CD4-positive, alpha-beta T cell treated with Interleukin-17A for 4 hours (primary cell): ENCODE measurements around the gene OPCML.

Experiments used
- DNase-seq: peaks from one replicate; pipeline ENCODE4 v3.0.0-alpha.2; 2020; ENCODE audit warnings: mixed read lengths

The OPCML gene

DNA sequence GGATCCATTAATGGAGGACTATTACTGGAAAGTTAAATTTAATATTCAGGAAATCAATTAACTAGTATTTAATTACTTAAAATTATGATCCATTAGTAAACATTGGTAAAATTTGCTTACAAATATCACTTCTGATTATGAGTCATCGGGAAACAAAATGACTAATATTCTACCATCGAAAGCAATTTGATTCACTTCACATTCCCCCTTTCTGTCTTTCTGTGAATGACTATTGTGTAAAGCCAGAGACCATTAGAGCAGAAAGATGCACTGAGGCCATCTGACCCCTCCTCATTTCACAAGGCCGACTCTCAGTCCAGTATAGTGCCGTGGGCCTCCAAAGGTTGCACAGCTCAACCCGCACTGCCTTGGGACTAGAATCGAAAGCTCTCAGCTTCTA, 619.0 kb downstream of the OPCML start:
- no peak for DNase-seq

DNA sequence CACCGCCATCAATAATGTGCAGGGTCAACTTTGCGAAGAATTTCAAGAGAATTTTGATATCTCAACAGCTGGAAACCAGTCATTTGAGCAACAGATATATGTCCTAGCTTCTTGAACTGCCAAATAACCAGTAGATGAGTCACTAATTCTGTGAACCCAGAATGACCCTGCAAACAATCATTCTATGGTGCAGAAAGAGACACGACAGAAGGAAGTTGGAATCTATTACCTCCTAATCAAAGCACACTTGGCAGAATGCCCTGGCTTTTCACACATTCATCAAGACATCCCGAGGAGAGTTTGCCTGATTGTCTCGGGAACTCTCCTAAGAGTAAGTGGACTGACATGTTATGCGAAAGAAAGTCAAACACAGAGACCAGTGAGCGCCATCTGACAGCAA, 621.1 kb downstream of the OPCML start:
- DNase-seq = no peak

DNA sequence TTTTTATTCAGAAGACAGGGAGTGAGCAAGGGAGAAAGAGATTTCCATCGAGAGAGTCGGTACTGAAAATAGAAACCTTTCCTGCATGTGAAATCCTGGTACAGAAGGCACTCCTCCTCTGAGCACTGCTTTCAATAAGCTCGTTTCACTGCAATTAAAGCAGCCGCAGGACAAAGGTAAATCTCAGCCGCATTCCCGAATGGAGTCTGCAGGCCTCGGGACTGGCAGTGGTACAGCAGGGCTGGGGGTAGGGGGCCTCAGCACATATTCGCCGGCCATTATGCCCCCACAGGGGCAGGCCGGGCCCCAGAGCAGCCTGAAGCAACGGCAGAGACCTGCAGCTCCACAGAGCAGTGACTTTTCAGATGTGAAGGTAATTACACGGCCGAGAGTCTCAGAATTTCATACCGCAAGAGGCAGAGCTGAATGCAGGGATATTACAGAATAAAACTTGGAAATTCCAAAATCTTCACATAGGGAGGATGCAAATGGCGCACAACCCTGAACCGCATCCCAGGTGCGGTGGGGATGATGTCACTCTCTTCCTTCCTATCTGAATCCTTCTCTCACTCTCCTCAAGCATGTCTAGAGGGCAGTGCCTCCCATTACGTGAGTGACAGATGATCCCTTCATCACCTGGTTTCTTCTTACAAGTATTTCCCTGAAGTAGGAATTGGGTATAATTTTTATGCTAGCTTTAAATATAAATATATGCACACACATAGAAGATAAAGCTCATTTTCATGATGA, 622.1 kb downstream of the OPCML start:
- DNase-seq = no peak

DNA sequence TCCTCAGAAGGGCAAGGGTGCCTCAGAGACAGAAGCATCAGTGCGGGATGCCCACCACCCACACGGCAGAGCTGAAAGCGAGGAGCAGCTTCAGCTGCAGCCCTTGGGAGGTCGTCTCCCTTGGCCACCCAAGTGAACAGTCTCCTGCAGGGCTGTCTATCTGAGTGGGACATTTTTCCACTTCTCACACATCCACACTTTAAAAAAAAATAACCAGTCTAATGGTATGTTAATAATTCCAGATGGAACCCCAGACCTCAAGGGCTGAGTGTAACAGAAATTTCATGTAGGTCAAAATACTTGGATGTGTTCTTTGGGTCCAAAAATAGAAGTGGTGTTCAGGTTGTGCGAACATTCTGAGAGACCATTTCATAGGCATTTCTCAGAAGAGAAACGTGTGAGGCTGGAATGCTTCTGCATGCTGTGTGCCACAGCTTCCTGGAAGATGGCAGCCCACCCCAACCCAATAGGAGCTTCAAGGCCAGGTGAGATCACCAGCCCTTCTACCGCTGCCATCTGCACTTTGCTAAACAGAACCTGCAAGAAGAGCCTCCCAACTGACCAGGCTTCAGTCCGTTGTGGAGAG, 623.2 kb downstream of the OPCML start:
- no peak for DNase-seq

DNA sequence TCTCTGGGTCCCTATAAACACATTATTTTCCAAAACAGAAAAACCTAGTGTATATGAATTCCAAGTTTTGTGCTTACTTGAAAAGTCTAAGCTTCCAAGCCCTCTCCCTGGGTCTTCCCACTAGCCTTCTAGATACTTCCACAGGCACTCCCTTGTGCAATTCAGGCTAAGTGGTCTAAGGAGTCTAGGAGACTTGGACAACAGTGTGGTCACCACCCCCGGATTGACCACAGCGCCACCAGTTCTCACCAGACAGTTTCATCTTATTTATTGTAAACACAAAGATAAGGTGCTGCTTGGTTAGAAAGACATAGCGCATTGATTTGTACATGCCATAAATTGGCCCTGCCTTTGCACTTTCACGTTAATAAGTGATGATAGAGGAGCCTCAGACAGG, 623.9 kb downstream of the OPCML start:
- DNase-seq = no peak

DNA sequence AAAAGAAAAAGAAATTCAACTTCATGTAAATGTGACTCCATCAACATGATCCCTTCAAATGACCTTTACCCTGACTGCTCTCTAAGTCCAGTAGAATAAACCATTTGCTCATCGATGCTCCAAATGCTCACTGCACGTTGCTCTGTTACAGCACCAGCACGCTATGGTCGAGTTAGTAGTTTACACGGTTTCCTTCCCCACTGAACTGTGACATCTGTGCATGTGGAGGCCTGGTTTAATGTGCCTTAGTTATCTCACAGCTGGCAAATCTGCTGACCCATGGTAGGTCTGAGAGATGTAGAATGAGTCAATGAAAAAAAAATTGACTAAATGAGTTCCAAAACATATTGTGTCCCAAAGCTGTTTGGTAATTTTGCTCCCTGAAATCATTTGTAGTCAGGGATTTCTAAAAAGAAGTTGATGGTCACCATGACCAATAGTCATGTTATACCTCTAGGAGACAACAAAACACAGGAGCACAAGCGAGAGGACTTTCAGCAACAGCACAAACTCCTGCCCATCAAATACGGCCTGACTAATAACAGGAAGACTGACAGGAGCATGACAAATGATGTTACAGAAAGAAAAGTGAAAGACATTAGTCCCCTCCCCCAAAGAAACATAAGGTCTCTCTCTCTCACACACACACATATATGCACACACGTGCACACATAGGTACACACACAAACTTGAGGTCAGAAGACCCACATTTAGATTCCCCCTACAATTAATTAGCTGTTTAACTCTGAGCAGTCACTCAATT, 624.5 kb downstream of the OPCML start:
- no peak for DNase-seq

DNA sequence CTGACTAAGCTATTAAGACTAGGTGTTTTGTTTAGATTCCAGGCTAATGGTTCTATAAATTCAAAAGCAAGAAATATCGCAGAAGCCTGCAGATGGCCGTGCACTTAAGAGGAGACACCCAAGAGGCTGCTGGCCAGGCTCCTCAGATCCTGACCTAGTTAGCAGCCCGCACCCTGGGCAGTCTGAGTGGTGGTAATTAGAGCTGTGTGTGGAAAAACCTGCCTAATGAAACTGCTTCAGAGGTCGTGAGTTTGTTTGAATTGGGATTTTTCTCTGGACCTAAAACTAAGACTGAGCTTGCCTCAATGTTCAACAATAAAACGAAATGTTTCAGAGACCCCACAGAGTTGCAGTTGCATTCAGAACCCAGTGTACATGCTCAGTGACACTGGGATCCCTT, 627.7 kb downstream of the OPCML start:
- no peak for DNase-seq

DNA sequence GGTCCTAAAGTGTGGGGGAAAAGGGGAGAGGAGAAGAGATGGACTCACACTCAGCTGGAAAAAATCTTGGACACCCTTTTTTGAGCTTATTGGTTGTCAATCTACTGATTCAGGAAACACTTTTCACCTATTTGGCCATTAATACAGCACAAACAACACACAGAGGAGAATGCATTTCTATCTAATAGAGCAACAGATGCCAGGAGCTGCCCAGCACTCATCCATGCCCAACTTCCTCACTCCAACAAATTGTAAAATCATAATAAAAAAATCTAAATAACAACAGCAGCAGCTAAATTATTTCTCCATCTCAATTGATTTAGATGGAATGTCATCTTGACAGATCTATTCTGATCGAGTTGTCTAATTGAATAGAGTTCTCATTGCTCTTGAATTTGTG, 628.2 kb downstream of the OPCML start:
- no peak for DNase-seq

DNA sequence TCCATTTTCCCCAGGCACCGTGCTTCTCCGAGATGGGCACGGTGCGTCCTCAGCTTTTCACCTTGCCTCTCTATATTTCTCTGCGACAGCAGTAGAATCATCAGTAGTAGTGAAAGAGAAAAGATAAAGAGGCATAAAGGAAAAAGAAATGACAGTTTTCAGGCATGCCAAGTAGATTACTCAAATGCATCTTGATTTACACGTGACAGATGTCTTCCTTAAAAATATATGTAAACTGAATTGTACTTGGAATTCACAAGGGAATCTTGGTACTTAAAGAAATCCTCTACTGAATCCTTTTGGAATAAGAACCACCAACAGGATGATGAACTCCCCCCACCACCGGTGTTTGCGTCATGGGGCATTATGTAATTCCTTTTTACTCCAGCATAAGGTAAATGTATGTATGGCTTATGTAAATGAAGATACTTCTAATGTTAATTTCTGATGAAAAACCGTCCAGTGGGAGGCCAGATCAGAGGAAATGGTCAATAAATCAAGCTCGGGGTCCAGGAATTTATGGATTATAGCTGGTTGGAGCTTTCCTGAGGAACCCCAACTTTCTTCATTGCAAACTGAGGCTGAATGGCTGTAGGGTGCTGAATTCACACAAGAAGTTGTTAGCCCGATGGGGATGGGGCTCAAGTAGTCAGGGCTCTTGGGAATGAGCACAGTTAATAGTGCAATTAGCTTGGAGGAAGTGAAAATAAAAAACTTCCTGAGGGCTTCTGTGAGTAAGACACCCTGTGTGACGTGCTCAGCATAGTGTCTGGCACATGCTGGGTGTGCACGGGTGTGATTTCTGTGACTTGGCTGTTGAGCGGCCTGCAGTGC, 630.4 kb downstream of the OPCML start:
- DNase-seq = no peak

DNA sequence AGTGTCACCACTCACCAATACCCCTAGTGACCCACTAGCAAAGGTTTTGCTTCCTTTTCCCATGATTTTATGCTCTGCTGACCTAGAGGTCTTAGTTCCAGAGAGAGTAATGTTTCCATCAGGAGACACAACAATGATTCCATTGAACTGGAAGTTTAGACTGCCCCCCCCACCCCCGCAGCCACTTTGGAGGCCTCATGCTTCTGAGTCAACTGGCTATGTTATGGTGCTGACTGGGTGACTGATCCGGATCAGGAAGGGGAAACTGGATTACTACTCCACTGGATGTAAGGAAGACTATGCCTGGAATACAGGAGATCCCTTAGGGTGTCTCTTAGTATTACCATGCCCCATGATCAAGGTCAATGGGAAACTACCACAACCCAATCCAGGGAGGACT, 633.6 kb downstream of the OPCML start:
- DNase-seq = no peak

DNA sequence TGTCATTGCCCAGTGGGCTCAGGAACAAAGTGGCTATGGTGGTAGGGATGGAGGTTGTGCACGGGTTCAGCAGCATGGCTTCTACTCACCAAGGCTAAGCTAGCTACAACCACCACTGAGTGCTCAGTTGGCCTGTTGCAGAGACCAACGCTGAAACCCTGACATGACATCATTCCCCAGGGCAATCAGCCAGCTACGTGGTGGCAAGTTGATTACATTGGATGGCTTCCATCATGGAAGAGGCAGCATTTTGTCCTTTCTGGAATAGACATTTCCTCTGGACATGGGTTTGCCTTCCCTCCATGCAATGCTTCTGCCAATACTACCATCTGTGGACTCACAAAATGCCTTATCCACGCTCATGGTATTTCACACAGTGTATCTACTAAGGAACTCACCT, 634.3 kb downstream of the OPCML start:
- DNase-seq = no peak

DNA sequence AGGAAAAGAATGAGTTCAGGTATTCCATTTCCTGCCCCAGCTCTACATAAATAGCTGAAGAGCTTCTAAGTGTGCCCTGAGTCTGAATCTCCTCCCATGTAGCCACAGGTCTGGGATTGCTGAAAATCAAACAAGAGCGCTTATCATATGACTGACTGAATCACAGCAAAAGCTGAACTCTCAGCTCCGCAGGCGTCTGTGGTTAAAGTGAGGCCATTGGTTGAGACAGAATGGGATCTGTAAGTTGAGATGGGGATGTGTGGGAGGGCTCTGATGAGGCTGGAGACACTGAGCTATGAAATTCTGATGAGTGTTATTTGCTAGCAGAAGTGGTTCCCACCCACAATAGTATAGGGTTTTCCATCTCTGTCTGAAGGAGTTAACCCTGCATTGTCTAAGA, 637.0 kb downstream of the OPCML start:
- no peak for DNase-seq

DNA sequence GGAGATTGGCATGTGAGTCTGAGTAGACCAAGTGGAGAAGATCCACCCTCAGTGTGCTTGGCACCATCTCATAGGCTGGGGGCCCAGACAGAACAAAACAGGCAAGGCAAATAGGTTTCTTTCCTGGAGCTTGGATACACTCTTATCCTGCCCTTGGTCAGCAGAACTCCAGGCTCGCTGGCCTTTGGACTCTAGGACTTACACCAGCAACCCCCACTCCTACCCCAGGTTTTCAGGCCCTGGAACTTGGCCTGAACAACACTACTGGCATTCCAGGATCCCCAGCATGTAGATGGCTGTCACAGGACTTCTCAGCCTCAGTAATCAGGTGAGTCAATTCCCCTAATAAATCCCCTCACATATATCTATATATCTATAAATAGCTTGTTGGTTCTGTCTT, 637.7 kb downstream of the OPCML start:
- DNase-seq = no peak

DNA sequence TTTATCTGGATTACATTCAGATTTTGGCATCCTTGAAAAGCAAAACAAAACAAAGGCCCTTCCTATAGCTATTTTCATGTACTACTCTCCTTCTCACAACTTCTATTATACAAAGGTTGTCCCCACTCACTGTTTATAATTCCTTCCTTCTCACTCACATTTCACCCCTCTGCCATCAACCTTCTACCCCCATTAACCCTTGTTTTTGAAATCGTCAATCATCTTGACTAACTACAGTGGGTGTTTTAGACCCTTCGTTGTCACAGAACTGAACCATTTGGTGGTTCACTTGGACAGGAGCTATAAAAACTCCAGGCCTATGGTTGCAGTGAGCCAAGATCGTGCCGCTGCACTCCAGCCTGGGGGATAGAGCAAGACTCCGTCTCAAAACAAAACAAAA, 639.4 kb downstream of the OPCML start:
- DNase-seq = no peak

DNA sequence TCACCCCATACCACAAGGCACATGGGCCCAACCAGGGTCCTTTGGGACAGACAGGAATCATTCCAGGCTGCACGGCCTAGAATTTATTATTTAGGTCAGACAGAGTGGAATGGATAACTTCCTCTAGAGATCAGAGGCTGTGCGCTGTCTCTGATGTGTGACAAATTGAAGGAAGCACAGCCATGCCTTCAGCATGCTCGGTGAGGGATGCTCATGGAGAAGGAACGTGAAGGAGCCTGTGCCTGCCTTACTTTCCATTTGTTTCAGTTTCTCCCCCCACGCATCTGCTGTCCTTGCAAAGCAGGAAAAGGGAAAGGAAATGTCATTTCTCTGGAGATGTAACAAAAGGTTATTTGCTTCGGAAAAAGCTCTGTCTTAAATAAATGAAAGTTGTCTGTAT, 644.1 kb downstream of the OPCML start:
- DNase-seq = no peak

DNA sequence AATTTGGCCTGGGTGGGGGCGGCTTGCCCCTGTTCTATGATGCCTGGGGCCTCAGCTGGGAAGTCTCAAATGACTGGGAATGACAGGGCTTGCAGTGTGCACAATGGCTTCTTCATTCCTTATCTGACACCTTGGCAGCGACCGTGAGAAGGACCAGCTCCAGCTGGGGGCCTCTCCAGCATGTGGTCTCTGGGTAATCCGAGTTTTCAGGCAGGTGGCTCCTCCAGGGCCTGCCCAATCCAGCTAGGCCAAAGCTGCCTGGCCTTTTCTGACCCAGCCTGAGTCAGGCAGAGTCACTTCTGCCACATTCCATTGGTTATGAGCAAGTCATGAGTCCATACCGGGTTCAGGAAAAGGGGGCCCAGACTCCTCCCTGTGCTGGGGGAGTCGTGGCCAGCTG, 646.0 kb downstream of the OPCML start:
- DNase-seq = no peak

DNA sequence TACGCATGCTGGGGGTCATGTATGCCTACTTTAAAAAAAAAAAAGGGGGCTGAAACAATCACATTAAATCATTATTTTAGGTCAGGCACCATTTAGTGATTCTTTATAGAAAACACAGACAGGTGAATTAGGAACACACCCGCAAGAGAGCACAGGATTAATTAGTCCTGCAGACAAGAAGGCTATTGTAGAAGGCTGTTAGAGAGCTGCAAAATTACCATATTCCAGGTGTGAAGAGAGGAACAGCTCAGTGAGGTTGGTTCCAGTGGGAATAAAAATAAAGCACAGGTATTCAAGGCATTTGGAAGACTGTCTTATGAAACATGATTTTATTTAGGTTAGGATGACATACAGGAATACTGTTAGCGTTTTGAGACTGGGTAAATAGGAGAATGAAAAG, 649.1 kb downstream of the OPCML start:
- no peak for DNase-seq

DNA sequence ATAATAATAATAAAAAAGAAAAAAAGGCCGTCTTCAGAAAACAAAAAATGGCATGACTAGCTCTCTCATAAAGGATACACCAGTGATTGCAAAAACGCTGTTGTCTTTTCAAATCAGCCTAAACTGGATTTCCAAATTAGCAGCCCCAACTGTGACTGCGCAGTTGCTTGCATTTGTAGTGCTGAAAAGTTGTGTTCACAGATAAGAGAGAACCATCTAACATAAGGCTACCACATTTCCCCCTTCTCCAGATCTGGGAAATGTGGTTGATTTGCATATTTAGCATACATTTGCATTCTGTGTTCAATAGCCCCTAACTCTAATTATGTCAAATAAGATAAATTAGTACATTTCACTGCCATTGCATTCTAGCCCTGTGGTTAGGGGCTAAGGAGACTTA, 650.7 kb downstream of the OPCML start:
- no peak for DNase-seq

DNA sequence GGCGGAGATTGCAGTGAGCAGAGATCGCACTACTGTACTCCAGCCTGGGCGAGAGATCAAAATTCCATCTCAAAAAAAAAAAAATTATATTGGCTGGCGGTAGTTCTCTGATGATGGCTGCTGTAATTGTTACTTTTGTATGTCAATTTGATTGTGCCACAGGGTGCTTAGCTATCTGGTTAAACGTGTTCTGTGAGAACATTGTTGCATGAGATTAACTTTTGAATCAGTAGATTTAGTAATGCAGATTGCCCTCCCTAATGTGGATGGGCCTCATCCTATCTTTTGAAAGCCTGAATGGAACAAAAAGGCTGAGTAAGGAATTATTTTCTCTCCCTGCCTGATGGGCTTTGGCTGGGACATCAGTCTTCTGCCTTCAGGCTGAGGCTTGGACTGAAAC, 654.2 kb downstream of the OPCML start:
- DNase-seq = no peak

DNA sequence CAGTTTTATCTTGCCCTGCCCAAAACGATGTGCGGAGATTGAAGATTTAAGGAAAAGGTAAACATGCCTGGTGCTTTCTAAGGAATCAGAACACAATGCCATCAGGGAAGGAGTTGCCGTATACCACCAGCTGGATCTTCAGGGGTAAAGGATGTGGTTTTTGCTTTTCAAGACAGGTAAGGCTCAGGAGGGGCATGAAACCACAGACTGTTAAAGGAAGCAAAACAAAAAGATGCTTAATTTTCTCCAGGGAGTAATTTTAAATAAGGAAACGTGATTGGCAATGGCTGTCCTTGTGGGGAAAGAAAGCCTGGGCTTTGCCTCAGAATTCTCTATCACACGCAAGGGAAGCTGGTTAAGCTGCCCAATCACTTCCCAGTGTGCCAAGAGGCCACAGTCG, 655.6 kb downstream of the OPCML start:
- DNase-seq = no peak

DNA sequence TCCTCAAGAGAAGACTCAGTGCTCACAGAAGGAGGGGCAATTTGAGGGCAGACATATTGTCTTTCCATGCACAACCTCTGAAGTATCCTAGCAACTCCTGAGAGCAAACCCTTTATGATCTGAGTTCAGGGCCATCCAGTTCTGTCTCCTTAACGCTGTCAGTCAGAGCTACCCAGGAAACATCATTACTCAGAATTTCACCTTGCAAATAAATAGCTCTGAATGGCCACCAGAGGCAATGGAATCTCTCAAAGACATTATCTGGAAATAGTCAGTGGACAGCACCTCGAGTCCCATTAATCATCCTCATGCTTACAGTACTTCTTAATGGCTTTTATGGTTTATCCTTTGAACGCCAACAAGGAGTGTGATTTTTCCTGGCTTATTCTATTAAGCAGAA, 656.1 kb downstream of the OPCML start:
- DNase-seq = no peak

DNA sequence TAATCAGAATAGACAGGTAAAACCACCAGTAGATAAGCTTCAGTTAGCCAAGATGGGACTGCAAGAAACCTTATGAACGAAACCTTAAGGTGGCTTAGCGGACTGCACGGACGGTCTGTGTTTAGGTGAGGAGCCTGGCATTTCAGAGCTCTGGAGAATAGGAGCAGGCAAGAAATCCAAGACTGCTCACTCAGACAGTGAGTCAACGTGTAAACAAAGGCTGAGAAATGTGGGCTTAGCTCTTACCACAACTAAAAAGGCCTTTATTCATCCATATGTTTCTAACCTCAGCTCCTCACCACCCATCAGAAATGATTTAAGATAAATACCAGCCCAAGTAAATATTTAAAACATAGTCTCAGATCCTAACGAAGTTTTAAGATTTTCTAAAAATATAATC, 657.7 kb downstream of the OPCML start:
- no peak for DNase-seq

DNA sequence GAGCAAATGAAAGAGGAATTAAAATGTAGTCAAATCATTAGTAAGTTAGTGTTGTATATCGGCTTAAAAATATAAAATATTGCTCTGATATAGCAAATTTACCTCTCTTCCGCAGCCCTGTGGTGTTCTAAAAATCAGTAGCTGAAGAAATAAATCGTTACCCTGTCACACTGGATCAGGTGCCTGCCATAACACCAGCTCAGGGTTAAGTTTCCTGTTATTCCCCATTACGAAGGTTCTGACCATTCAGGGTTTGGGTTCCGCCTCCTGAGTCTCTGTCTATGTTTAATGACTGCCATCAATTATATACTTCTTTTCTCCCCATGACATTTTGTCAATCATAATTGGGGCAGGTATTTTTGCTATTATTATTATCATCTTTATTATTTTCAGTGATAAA, 658.5 kb downstream of the OPCML start:
- DNase-seq = no peak

DNA sequence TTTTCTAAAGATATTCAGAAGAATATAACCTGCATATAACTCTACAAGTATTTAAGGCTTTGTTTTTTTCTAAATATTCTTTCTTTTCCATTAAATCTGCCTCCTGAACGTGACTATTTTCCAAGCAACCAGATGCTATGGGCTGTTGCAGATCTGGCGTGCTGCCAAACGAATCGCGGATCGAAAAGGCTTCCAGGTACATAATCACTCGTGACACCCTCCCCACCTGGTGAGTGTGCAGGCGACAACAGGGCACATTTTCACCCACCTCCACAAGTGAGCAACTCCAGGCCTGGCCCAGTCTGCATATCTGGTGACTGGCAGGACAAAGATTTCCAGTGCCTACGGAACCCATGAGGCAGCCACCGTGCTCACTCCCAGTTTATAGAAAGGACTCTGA, 660.1 kb downstream of the OPCML start:
- no peak for DNase-seq
